Activated CD8-positive, alpha-beta memory T cell treated with anti-CD3 and anti-CD28 coated beads for 1 hour (primary cell): ENCODE measurements around the gene PLA2G6.
"Not testable (repeated sequence)": the region's sequence is repeated elsewhere in the genome, so short reads cannot be mapped to it uniquely, and the experiment has no call there.

Experiments used
- DNase-seq, 2 donors: peaks; one replicate each; pipeline ENCODE4 v3.0.0-alpha.2; 2020; ENCODE audit warnings: low read depth in 1 of 2; ENCODE audit errors: extremely low read depth in 1 of 2

Gene PLA2G6

GRCh38 chr22:38171927-38172831, 9.5 kb downstream of the PLA2G6 start:
- no peak for DNase-seq

DNA sequence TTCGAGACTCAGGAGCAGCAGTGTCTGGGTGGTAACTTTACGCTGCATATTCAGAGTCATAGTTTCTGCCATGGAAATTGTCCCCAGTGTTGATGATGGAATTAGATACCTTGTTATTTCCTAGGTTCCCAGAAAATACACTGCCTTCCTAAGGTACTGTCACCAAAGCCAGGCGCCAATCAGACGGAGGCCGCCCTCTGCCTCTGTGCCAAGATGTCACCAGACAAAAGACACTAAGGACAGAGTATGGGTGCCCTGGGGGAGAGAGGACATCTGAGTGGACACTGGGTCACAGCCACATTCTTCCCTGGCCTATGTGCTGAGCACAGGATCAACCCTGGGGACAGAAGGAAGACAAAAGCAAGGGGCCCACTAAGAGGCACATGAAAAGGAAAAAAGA, 11.2 kb downstream of the PLA2G6 start:
- no peak for DNase-seq

DNA sequence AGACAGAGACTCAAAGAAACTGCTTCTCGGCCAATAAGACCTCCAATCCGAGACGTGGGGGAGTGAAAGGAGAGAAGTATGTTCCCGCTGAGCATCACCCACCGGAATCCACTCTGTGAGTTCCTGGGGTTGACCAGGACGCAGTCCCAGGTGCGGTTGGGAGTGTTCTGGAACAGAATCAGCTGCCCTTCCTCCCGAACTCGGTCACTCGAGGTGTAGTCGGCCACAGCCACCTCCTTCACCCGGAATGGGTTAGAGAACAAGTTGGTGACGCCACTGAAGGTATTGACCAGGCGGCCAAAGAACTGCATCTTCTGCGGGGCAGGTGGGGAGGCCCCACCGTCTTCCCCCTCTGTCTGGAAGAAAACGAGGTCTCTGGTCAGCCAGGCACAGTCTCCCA, 12.5 kb downstream of the PLA2G6 start:
- no peak for DNase-seq

GRCh38 chr22:38167988-38168407, 13.6 kb downstream of the PLA2G6 start:
- no peak for DNase-seq

GRCh38 chr22:38165922-38166593, 15.6 kb downstream of the PLA2G6 start:
- DNase-seq = no peak

DNA sequence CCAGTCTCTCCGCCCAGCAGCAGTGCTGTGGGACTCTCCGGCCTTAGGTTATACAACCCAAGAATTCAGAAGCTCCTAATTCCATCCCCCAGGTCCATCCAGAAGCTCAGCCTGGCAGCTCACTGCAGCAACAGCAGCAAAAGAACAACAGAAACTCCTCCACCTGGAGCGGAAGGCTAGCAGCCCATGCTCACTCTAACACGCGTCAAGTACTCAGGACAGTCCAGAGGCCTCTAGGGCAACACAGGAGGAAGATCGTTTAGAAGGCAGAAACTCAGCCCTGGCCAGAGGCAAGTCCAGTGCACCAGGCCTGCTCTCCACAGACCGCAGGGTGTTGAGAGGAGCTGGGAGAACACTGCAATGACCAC, 17.1 kb downstream of the PLA2G6 start:
- no peak for DNase-seq

- no peak for DNase-seq
These were observed 17.6 kb downstream of the PLA2G6 start for GRCh38 chr22:38163844-38164550.

GRCh38 chr22:38162881-38163843, 18.5 kb downstream of the PLA2G6 start:
- DNase-seq = no peak

GRCh38 chr22:38155703-38156102, 25.9 kb downstream of the PLA2G6 start:
- DNase-seq = no peak

DNA sequence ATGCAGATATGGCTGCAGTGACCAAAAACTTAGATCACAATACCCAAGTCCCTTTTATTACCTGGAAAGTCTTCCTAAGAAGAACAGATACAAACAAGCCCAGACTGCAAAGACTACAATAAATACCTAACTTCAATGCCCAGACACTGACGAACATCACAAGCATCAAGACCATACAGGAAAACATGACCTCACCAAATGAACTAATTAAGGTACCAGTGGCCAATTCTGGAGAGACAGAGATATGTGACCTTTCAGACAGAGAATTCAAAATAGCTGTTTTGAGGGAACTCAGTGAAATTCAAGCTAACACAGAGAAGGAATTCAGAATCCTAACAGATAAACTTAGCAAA, 27.1 kb downstream of the PLA2G6 start:
- not testable (repeated sequence) for DNase-seq

- DNase-seq = no peak
These were observed 27.6 kb downstream of the PLA2G6 start for GRCh38 chr22:38153821-38154562.

DNA sequence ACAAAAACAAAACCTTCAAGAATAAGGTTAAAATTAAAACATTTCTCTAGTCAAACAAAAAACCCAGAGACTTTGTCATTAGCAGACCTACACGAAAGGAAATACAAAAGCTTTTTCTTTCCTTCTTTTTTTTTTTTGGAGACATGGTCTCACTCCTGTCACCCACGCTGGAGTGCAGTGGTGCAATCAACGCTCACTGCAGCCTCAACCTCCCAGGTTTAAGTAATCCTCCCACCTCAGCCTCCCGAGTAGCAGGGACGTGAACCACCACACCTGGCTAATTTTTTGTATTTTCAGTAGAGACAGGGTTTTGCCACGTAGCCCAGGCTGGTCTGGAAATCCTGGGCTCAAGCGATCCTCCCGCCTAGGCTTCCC, 30.5 kb downstream of the PLA2G6 start:
- no peak for DNase-seq

DNA sequence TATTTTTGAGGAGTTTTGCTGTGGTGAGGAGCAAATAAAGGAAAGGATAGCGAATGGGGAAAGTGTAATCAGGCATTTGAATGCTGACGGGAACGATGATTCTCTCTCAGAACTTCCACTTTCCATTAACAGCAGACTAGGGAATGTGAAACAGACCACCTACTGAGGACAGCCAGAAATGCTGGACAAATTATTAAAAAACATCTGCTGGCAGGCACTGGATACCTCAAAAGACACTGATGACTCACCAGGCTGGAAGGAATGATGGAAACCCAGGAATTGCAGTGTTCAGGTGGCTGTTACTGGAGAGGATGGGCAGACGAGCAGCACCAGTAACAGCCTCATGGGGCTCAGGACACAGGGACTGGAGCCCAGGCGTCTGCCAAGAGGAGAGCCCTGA, 33.4 kb downstream of the PLA2G6 start:
- no peak for DNase-seq

- not testable (repeated sequence) for DNase-seq
These were observed 35.5 kb downstream of the PLA2G6 start for GRCh38 chr22:38146166-38146565.

DNA sequence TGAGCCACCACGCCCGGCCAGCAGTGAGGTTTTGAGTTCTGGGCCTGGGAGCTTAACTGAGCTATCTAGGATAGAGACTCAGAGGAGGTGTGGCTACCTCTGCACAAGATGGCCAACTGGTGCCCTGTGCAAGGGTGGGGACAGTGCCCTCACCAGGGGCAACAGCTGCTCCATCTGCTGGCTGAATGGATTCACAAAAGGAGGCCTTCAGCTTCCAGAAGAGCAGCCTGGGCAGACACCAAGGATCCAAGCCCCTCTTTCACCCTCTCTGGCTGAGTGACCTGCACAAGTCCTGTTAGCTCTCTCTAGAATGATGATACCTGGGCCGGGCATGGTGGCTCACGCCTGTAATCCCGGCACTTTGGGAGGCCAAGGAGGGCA, 37.6 kb downstream of the PLA2G6 start:
- no peak for DNase-seq

GRCh38 chr22:38142606-38143005, 39.0 kb downstream of the PLA2G6 start:
- DNase-seq = no peak

DNA sequence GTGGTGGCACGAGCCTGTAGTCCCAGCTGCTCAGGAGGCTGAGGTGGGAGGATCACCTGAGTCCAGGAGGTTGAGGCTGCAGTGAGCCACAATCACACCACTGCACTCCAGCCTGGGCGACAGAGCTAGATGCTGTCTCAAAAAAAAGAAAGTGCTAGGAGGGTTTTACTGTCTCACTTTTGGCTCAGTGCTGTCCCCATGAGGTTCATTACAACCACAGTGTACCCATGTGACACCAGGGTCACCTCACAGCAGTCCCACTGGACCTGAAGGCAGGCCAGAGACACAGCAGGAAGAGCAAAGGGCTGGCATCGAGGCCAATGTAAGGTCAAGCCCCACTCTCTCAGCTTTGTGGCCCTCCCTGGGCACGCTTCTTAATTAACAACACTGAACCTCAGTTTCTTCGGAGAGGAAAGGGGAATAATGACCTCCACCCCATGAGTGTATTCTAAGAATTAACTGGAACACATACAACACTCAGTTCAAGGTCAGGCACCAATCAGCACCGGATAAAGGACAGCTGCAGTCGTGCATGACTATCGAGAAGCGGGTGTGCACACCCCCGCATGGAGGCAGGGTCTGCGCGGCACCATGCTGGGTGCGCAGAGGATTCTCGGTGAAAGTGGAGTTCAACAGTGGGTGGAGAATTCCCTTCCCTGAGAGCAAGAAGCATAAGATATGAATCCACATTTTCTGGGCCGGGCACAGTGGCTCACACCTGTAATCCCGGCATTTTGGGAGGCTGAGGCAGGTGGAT, 40.2 kb downstream of the PLA2G6 start:
- DNase-seq = no peak

DNA sequence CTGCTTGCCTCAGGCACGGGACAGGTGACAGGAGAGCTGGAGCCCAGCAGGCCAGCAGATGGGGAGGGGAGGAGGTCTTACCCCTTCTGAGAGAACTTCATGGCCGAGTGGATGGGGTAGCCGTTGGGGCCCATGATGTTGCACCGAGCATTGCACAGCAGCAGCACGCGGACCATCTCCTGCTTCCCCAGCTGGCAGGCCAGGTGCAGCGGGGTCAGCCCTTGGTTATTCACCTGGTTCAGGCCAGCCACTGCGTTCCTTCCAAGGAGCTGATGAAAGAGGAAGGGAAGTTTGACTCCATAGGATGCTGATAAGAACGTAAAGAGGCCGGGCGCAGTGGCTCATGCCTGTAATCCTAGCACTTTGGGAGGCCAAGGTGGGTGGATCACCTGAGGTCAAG, 41.7 kb downstream of the PLA2G6 start:
- DNase-seq = no peak

GRCh38 chr22:38138961-38139360, 42.7 kb downstream of the PLA2G6 start:
- no peak for DNase-seq
